ENCODE results near the gene TTLL11.

DNA sequence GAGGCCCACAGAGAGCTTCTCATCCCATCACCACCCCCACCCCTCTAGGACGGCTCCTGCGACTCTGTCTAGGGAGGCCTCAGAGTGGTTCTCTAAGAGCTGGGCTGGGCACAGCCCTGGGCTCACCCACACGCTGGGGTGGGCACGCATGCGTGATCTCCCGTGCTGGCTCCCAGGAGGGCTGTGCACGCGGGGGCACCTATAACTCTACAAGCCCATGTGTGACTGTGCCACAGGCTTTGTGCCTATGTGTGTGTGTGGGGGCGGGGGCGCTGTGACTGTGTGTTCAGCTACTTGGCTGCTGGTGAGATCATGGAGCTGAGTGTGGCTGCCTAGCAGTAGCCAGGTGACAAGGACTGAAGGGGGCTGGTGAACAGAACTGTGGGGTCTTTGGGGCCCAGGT, 34.3 kb upstream of the TTLL11 start:
- TF ChIP-seq, protein P1, sequence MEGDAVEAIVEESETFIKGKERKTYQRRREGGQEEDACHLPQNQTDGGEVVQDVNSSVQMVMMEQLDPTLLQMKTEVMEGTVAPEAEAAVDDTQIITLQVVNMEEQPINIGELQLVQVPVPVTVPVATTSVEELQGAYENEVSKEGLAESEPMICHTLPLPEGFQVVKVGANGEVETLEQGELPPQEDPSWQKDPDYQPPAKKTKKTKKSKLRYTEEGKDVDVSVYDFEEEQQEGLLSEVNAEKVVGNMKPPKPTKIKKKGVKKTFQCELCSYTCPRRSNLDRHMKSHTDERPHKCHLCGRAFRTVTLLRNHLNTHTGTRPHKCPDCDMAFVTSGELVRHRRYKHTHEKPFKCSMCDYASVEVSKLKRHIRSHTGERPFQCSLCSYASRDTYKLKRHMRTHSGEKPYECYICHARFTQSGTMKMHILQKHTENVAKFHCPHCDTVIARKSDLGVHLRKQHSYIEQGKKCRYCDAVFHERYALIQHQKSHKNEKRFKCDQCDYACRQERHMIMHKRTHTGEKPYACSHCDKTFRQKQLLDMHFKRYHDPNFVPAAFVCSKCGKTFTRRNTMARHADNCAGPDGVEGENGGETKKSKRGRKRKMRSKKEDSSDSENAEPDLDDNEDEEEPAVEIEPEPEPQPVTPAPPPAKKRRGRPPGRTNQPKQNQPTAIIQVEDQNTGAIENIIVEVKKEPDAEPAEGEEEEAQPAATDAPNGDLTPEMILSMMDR (IDR thresholded peaks at IDR 0.05) = no peak
- no peak for TF ChIP-seq POLR2A (IDR thresholded peaks at IDR 0.05)

Data from tibial nerve (tissue), 3 donors.